ENCODE measurements around the gene IL36RN.

IL36RN gene

DNA sequence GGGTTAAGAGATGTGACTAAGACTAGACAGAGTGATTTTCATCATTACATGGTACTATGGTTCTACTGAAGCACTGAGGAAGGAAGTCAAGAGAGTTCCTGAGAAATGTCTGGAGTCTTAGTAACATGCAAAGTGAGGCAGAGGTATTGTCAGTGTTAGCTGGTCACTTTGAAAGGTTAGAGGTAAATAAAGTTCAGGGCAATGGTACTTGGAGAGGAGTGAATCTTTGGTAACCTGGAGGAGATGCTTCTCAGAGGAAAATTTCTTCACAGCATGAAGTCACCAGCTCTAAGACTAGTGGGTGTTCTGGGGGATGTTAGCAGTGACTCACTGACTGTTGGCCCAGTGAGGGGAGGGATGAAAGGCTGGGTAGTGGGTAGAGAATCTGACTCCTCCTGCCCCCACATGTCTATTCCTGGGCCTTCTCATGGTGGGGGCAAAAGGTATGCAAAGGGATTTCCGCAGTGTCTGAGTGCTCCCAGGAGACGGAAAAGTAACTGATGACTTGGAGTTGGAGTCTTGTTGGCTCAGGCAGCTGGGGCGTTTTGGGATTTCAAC is 45.1 kb downstream of the IL36RN start:
- Histone ChIP-seq H3K9me3 (ENCODE audit: control insufficient read depth in 1 of 2, low read length in 2 of 2) (peaks cover 0 to 3% of the 10 kb centered on the region in 2 donors), H3K4me3 (ENCODE audit: low read depth in 1 of 2, low read length in 2 of 2) (no peak overlapping the region), H3K4me1 (ENCODE audit: control insufficient read depth in 1 of 2, insufficient read depth in 2 of 2, low read length in 2 of 2) (no peaks in the 10 kb centered on the region), H3K27me3 (ENCODE audit: low read depth, low read length) (no peaks in the 10 kb centered on the region), H3K27ac (ENCODE audit: low read length) (no peak overlapping the region), H3K36me3 (ENCODE audit: control insufficient read depth in 1 of 2, insufficient read depth in 2 of 2, low read length in 2 of 2) (no peaks in the 10 kb centered on the region)

DNA sequence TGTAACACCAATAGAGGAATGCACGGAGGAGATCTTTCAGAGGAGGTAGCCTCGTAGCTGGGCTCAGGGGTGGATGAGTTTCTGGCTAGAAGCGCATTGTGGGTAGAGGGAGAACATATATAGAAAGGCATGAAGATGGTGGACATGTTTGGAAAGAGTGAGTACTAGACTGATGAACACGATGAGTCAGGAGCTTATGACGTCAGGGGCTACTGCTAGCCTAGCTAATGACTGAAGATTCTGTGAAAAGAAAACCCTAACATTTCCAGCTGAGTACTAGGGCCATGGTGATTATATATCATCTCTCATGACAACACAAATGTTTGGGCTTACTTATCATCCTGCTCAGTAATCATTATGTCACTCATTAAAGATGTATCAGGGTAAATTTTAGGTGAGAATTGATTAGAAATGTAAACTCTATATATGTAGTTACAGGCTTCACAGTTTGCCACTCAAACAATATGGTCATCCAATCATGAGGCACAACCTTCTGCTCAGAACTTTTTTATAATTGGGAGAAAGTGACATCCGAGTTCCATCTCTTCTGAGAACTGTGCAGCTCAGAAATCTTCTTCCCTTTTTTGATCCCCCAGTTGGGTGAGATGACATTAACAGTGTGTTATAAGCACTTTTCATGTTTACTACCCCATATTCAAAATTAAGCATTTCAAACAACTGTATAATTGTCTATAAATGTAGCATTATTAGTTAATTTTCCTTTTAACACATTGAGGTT is 46.2 kb downstream of the IL36RN start:
- H3K27ac ChIP-seq (ENCODE audit: low read length), result no peak overlapping the region
- no peaks in the 10 kb centered on the region for H3K36me3 ChIP-seq (ENCODE audit: control insufficient read depth in 1 of 2, insufficient read depth in 2 of 2, low read length in 2 of 2)
- no peaks in the 10 kb centered on the region for H3K4me1 ChIP-seq (ENCODE audit: control insufficient read depth in 1 of 2, insufficient read depth in 2 of 2, low read length in 2 of 2)
- no peak overlapping the region for H3K4me3 ChIP-seq (ENCODE audit: low read depth in 1 of 2, low read length in 2 of 2)
- H3K9me3 ChIP-seq (ENCODE audit: control insufficient read depth in 1 of 2, low read length in 2 of 2), result peaks cover 0 to 3% of the 10 kb centered on the region in 2 donors
- H3K27me3 ChIP-seq (ENCODE audit: low read depth, low read length), result no peaks in the 10 kb centered on the region

DNA sequence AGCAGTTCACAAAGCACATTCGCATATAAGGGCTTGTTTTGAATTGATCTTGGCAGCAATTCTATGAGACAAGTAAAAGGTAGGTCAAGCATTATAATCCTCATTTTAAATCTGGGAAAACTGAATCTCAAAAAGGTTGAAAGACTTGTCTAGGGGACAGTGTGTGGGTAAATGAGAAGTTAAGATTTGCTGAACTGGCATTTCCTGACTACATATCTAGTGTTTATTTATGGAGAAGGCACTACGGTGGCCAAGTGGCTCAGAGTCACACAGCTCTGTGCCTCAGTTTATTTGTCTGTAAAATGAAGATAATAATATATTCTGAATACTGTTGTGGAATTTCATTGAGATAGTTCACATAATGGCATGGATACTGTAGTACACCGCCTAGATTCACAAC is 52.1 kb downstream of the IL36RN start:
- no peaks in the 10 kb centered on the region for H3K36me3 ChIP-seq (ENCODE audit: control insufficient read depth in 1 of 2, insufficient read depth in 2 of 2, low read length in 2 of 2)
- no peaks in the 10 kb centered on the region for H3K4me1 ChIP-seq (ENCODE audit: control insufficient read depth in 1 of 2, insufficient read depth in 2 of 2, low read length in 2 of 2)
- H3K27me3 ChIP-seq (ENCODE audit: low read depth, low read length), result no peaks in the 10 kb centered on the region
- H3K27ac ChIP-seq (ENCODE audit: low read length), result no peak overlapping the region
- H3K9me3 ChIP-seq (ENCODE audit: control insufficient read depth in 1 of 2, low read length in 2 of 2), result no peaks in the 10 kb centered on the region
- H3K4me3 ChIP-seq (ENCODE audit: low read depth in 1 of 2, low read length in 2 of 2), result no peak overlapping the region

DNA sequence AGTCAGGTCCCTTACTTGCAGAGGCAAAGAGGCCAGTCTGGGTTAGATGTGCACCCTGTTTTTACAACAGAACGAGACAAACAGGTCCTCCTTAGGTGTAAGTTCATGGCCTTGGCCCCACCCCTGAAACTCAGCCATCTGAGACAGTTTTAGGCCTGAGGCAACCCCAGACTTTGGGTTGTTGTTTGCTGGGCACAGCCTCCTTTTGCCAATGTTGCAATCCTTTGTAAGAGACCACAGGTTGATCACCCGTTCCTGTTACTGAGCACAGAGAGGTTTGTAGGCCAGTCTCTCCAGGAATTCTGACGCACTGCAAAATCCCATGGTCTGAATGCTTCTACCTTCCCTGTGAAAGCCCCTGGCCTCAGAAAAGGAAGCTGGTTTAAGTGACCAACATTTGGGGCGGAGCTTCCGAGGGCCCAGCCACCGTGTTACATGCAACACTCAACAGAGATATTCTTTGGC is 52.9 kb downstream of the IL36RN start:
- Histone ChIP-seq H3K27me3 (ENCODE audit: low read depth, low read length) (no peaks in the 10 kb centered on the region), H3K36me3 (ENCODE audit: control insufficient read depth in 1 of 2, insufficient read depth in 2 of 2, low read length in 2 of 2) (no peaks in the 10 kb centered on the region), H3K4me3 (ENCODE audit: low read depth in 1 of 2, low read length in 2 of 2) (no peak overlapping the region), H3K4me1 (ENCODE audit: control insufficient read depth in 1 of 2, insufficient read depth in 2 of 2, low read length in 2 of 2) (no peaks in the 10 kb centered on the region), H3K9me3 (ENCODE audit: control insufficient read depth in 1 of 2, low read length in 2 of 2) (no peaks in the 10 kb centered on the region), H3K27ac (ENCODE audit: low read length) (no peak overlapping the region)

DNA sequence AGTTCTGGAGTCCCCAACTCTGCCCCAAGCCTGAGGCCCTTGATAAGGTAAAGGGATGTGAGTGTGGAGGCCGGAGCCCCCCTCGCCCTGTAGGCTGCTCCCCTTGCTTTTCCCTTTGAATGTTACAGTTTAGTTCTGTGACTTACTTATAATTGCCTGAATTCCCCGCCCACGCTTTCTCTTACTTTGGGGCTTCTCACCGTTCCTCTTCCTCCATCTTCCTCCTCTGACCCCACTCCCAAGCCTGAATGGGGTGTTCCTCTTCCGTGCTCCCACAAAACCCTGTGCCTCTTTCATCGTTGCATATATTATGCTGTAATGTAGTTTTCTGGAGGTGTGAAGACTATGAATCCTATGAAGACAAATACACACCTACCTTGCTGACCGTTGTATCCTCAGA is 53.4 kb downstream of the IL36RN start:
- no peaks in the 10 kb centered on the region for H3K27me3 ChIP-seq (ENCODE audit: low read depth, low read length)
- H3K36me3 ChIP-seq (ENCODE audit: control insufficient read depth in 1 of 2, insufficient read depth in 2 of 2, low read length in 2 of 2), result no peaks in the 10 kb centered on the region
- no peaks in the 10 kb centered on the region for H3K9me3 ChIP-seq (ENCODE audit: control insufficient read depth in 1 of 2, low read length in 2 of 2)
- H3K27ac ChIP-seq (ENCODE audit: low read length), result no peak overlapping the region
- H3K4me3 ChIP-seq (ENCODE audit: low read depth in 1 of 2, low read length in 2 of 2), result no peak overlapping the region
- H3K4me1 ChIP-seq (ENCODE audit: control insufficient read depth in 1 of 2, insufficient read depth in 2 of 2, low read length in 2 of 2), result no peaks in the 10 kb centered on the region

DNA sequence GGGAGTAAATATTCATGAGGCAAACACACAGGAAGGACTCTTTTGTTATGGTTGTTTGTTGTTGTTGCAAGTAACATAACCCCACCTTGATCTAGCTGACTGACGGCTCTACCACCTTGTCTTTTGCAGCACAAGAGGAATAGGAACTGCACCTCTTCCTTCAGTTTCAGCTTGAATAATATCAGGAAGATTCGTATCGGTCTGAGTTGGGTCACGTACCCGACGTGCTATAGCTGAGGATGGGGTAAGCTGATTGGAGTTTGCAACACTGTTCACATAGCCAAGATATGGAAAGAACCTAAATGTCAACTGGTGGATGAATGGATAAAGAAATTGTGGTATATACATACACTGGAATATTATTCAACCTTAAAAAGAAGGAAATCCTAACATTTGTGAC is 53.9 kb downstream of the IL36RN start:
- Histone ChIP-seq H3K4me3 (ENCODE audit: low read depth in 1 of 2, low read length in 2 of 2) (no peak overlapping the region), H3K27ac (ENCODE audit: low read length) (no peak overlapping the region), H3K27me3 (ENCODE audit: low read depth, low read length) (no peaks in the 10 kb centered on the region), H3K4me1 (ENCODE audit: control insufficient read depth in 1 of 2, insufficient read depth in 2 of 2, low read length in 2 of 2) (no peaks in the 10 kb centered on the region), H3K9me3 (ENCODE audit: control insufficient read depth in 1 of 2, low read length in 2 of 2) (no peaks in the 10 kb centered on the region), H3K36me3 (ENCODE audit: control insufficient read depth in 1 of 2, insufficient read depth in 2 of 2, low read length in 2 of 2) (no peaks in the 10 kb centered on the region)

DNA sequence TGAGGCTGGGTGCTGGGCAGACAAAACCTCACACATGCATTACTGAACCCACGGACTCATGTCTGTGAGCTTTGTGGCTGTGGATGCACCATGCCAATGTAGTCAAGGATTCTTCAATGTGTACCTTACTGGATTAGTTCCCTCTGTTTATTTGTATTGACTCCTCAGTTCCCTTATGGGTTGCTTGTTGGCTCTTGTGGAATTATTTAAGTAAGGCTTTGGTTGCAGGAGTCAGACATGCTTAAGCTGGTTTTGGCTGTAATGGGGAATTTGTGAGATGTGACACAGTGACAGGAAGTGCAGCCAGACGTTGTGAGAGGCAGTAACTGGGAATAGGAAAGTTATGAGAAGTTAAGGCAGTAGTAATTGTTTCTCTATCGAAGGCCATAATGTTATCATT is 54.8 kb downstream of the IL36RN start:
- Histone ChIP-seq H3K9me3 (ENCODE audit: control insufficient read depth in 1 of 2, low read length in 2 of 2) (no peaks in the 10 kb centered on the region), H3K36me3 (ENCODE audit: control insufficient read depth in 1 of 2, insufficient read depth in 2 of 2, low read length in 2 of 2) (no peaks in the 10 kb centered on the region), H3K27me3 (ENCODE audit: low read depth, low read length) (no peaks in the 10 kb centered on the region), H3K27ac (ENCODE audit: low read length) (no peak overlapping the region), H3K4me3 (ENCODE audit: low read depth in 1 of 2, low read length in 2 of 2) (no peak overlapping the region), H3K4me1 (ENCODE audit: control insufficient read depth in 1 of 2, insufficient read depth in 2 of 2, low read length in 2 of 2) (no peaks in the 10 kb centered on the region)
